GM12865 (cell line): Measurements from ENCODE around the gene CRAMP1.

ENCODE experiments used
- DNase-seq: peaks from one replicate; pipeline ENCODE4 v3.0.0; 2010; ENCODE audit warnings: low read depth
- H3K4me3 ChIP-seq: 2 replicates; pipeline ENCODE4 v1.5.1; 2011; ENCODE audit warnings: mild to moderate bottlenecking, low read depth, low read length, control low read depth
- CTCF ChIP-seq: IDR thresholded peaks from 2 replicates; pipeline ENCODE4 v1.5.1; 2011; ENCODE audit warnings: low read length, control low read depth, low read depth, inconsistent platforms; ENCODE audit not compliant: insufficient read depth; ENCODE audit errors: missing control alignments

Gene CRAMP1

GRCh38 chr16:1572673-1573072 lies 39.5 kb upstream of the CRAMP1 start:
- no peak overlapping the region for H3K4me3 ChIP-seq
- no peak for TF ChIP-seq CTCF
- DNase-seq = no peak

- no peak for DNase-seq
- no peak for TF ChIP-seq CTCF
- H3K4me3 ChIP-seq = no peak overlapping the region
Observed at GRCh38 chr16:1573301-1573700, 38.9 kb upstream of the CRAMP1 start.

- TF ChIP-seq CTCF = no peak
- DNase-seq = no peak
- H3K4me3 ChIP-seq = no peak overlapping the region
Observed at GRCh38 chr16:1575578-1575977, 36.6 kb upstream of the CRAMP1 start.

GRCh38 chr16:1579214-1579613 lies 32.9 kb upstream of the CRAMP1 start:
- DNase-seq = no peak
- no peak for TF ChIP-seq CTCF
- H3K4me3 ChIP-seq = no peak overlapping the region

- no peak for TF ChIP-seq CTCF
- no peak overlapping the region for H3K4me3 ChIP-seq
- DNase-seq = no peak
Observed at GRCh38 chr16:1580256-1580655, 31.9 kb upstream of the CRAMP1 start.

- DNase-seq = no peak
- H3K4me3 ChIP-seq = no peak overlapping the region
- no peak for TF ChIP-seq CTCF
Observed at GRCh38 chr16:1580956-1581355, 31.2 kb upstream of the CRAMP1 start.

GRCh38 chr16:1581804-1582203 lies 30.4 kb upstream of the CRAMP1 start:
- TF ChIP-seq CTCF = no peak
- H3K4me3 ChIP-seq = no peak overlapping the region
- no peak for DNase-seq
